ENCODE measurements around the gene RNF227.

DNA sequence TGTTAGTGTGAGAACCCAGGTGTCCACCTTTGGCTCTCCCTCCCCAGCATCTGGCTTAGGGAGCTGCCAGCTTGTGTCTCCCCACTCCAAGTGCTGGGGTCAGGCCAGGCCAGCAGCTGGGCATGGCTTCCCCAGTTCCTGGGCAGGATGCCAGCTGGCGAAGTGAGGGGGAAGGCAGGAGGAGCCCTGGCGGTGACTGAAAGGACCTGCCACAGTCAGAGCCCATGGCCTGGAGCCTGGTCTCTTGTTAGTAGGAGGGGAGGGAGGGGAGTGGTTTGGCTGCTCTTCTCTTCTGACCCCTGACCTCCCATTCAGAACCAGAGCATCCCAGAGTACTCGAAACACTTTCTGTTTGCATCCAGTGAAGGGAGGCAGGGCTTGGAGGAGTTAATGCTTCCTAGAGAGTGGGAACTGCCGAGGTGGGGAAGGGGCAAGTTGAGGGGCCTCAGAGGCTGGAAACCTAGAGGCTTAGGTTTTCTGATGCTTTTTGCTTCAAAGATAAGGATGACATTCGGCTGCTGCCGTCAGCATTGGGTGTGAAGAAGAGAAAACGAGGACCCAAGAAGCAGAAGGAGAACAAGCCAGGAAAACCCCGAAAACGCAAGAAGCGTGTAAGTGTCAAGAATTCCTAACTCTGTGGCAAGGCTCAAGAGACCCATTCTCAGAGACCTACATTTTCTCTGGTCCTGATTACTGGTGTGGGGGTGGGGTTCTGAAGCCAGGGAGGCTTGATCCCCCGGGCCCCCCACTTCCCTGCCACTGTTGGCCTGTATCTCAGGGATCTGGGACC is 26.7 kb downstream of the RNF227 start:
- TF ChIP-seq, protein P1, sequence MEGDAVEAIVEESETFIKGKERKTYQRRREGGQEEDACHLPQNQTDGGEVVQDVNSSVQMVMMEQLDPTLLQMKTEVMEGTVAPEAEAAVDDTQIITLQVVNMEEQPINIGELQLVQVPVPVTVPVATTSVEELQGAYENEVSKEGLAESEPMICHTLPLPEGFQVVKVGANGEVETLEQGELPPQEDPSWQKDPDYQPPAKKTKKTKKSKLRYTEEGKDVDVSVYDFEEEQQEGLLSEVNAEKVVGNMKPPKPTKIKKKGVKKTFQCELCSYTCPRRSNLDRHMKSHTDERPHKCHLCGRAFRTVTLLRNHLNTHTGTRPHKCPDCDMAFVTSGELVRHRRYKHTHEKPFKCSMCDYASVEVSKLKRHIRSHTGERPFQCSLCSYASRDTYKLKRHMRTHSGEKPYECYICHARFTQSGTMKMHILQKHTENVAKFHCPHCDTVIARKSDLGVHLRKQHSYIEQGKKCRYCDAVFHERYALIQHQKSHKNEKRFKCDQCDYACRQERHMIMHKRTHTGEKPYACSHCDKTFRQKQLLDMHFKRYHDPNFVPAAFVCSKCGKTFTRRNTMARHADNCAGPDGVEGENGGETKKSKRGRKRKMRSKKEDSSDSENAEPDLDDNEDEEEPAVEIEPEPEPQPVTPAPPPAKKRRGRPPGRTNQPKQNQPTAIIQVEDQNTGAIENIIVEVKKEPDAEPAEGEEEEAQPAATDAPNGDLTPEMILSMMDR (conservative IDR thresholded peaks at IDR 0.05; ENCODE audit: low read length): no peak; the same call in 1 of the 2 replicates
- no peak for TF ChIP-seq EZH2phosphoT487 (IDR thresholded peaks at IDR 0.05; ENCODE audit: borderline replicate concordance)
